Neural progenitor cell (in vitro differentiated cells): ENCODE results near the gene INSYN2A. TPM values are rescaled to one million over a fixed set of nuclear protein-coding genes. Genes with fewer than 3 reads are reported as not detected.

Experiments used
- DNase-seq: peaks from one replicate; pipeline ENCODE4 v3.0.0-alpha.2; 2016; ENCODE audit warnings: low spot score
- H2AFZ ChIP-seq: fragments of 200-600 bp; sonication (generic); replicated peaks from 2 replicates; pipeline ENCODE4 v1.6.1; 2016; ENCODE audit warnings: antibody characterized with exemption
- H3F3A ChIP-seq: fragments of 200-600 bp; sonication (generic); 2 replicates; pipeline ENCODE4 v1.6.1; 2016; ENCODE audit warnings: antibody characterized with exemption, low read depth
- H3K27ac ChIP-seq: fragments of 200-600 bp; sonication (generic); 2 replicates; pipeline ENCODE4 v1.5.1; 2016; ENCODE audit warnings: mild to moderate bottlenecking
- H3K27me3 ChIP-seq: fragments of 200-600 bp; sonication (generic); 2 replicates; pipeline ENCODE4 v1.6.1; 2016; ENCODE audit warnings: mild to moderate bottlenecking, moderate library complexity
- H3K36me3 ChIP-seq: fragments of 200-600 bp; sonication (generic); 2 replicates; pipeline ENCODE4 v1.5.1; 2016
- H3K4me1 ChIP-seq: fragments of 200-600 bp; sonication (generic); 2 replicates; pipeline ENCODE4 v1.6.1; 2016; ENCODE audit warnings: mixed run types
- H3K4me2 ChIP-seq: fragments of 200-600 bp; sonication (generic); 2 replicates; pipeline ENCODE4 v1.6.1; 2016
- H3K4me3 ChIP-seq: fragments of 200-600 bp; sonication (generic); 2 replicates; pipeline ENCODE4 v1.5.1; 2016
- H3K79me2 ChIP-seq: fragments of 200-600 bp; sonication (generic); 2 replicates; pipeline ENCODE4 v1.6.1; 2016; ENCODE audit warnings: low read depth
- H3K9ac ChIP-seq: fragments of 200-600 bp; sonication (generic); 2 replicates; pipeline ENCODE4 v1.6.1; 2016
- H3K9me3 ChIP-seq: fragments of 200-600 bp; sonication (generic); 2 replicates; pipeline ENCODE4 v1.5.1; 2016; ENCODE audit warnings: low read depth
- H4K20me1 ChIP-seq: fragments of 200-600 bp; sonication (generic); 2 replicates; pipeline ENCODE4 v1.6.1; 2016; ENCODE audit warnings: low read depth
- H3K27ac Mint-ChIP-seq: 3 replicates; pipeline ENCODE4 v1.8.0; 2021; ENCODE audit warnings: mixed read lengths
- H3K27me3 Mint-ChIP-seq: 2 replicates; pipeline ENCODE4 v1.8.0; 2022; ENCODE audit warnings: low read depth, mild to moderate bottlenecking, inconsistent platforms, moderate library complexity, mixed read lengths; ENCODE audit not compliant: insufficient read depth
- H3K36me3 Mint-ChIP-seq: 3 replicates; pipeline ENCODE4 v1.8.0; 2021; ENCODE audit warnings: mixed read lengths
- H3K4me1 Mint-ChIP-seq: 3 replicates; pipeline ENCODE4 v1.8.0; 2021; ENCODE audit warnings: mixed read lengths
- H3K4me3 Mint-ChIP-seq: 3 replicates; pipeline ENCODE4 v1.8.0; 2021; ENCODE audit warnings: mild to moderate bottlenecking, moderate library complexity, mixed read lengths
- H3K9me3 Mint-ChIP-seq: 3 replicates; pipeline ENCODE4 v1.8.0; 2020; ENCODE audit warnings: mixed read lengths
- EZH2 ChIP-seq: fragments of 200-600 bp; sonication (generic); IDR thresholded peaks from 2 replicates; pipeline ENCODE4 v1.6.1; 2017; ENCODE audit warnings: antibody characterized with exemption, mild to moderate bottlenecking, moderate library complexity
- EZH2phosphoT487 ChIP-seq: fragments of 200-600 bp; sonication (generic); IDR thresholded peaks from 2 replicates; pipeline ENCODE4 v1.6.1; 2017; ENCODE audit warnings: antibody characterized with exemption
- total RNA-seq: library from RNA; depleted of rRNA; stranded (reverse); fragments of >200 nt; gene quantifications from 2 replicates; pipeline ENCODE4 v1.2.3, GENCODE V29; 2015; ENCODE audit warnings: low replicate concordance
- TF ChIP-seq, protein P1 (sequence below): fragments of 200-600 bp; sonication (generic); IDR thresholded peaks from 2 replicates; pipeline ENCODE4 v1.5.1; 2017; ENCODE audit warnings: antibody characterized with exemption, mild to moderate bottlenecking

Gene INSYN2A
- total RNA-seq, 1 donor from 2014 or later = not detected

DNA sequence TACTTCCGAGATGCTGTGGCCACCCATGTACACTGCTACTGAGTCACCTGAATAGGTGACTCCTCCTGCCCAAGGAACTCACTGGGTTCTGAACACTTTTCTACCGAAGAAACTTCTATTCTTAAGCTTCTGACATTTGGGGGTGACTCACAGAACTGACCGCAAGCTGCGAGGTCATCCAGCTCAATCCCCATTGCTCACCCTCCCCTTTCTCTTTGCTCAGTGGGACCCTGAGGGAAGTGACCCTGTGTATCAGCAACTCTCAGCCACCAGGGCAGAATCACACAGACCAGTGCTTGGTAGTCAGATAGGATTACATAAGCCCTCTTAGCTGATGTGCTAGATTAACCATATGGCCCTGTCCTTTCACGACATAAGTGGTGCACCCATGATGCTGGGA lies 46.3 kb downstream of the INSYN2A start:
- DNase-seq = no peak
- TF ChIP-seq EZH2phosphoT487 = no peak
- TF ChIP-seq EZH2 = no peak
- TF ChIP-seq, protein P1, sequence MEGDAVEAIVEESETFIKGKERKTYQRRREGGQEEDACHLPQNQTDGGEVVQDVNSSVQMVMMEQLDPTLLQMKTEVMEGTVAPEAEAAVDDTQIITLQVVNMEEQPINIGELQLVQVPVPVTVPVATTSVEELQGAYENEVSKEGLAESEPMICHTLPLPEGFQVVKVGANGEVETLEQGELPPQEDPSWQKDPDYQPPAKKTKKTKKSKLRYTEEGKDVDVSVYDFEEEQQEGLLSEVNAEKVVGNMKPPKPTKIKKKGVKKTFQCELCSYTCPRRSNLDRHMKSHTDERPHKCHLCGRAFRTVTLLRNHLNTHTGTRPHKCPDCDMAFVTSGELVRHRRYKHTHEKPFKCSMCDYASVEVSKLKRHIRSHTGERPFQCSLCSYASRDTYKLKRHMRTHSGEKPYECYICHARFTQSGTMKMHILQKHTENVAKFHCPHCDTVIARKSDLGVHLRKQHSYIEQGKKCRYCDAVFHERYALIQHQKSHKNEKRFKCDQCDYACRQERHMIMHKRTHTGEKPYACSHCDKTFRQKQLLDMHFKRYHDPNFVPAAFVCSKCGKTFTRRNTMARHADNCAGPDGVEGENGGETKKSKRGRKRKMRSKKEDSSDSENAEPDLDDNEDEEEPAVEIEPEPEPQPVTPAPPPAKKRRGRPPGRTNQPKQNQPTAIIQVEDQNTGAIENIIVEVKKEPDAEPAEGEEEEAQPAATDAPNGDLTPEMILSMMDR = no peak
- H3K9ac ChIP-seq = no peak overlapping the region
- no peak overlapping the region for H3K27ac ChIP-seq
- H3K4me1 ChIP-seq = no peaks in the 10 kb centered on the region
- no peaks in the 10 kb centered on the region for H3K36me3 ChIP-seq
- H3K27me3 ChIP-seq = no peaks in the 10 kb centered on the region
- Mint-ChIP-seq H3K9me3 (peaks cover 8% of the 10 kb centered on the region), H3K36me3 (peaks cover 6% of the 10 kb centered on the region), H3K27me3 (peaks cover 2% of the 10 kb centered on the region), H3K27ac (peak overlapping the region; percentile 74), H3K4me3 (no peak overlapping the region), H3K4me1 (peaks cover 32% of the 10 kb centered on the region)
- peaks cover 9% of the 10 kb centered on the region for H4K20me1 ChIP-seq
- no peaks in the 10 kb centered on the region for H3F3A ChIP-seq
- no peak overlapping the region for H3K4me3 ChIP-seq
- no peak overlapping the region for H3K4me2 ChIP-seq
- H3K79me2 ChIP-seq = no peaks in the 10 kb centered on the region
- no peaks in the 10 kb centered on the region for H3K9me3 ChIP-seq
- no peak overlapping the region for H2AFZ ChIP-seq

GRCh38 chr10:127149501-127150081 lies 46.8 kb downstream of the INSYN2A start:
- Histone ChIP-seq H3K27ac (no peak overlapping the region), H3K4me2 (no peak overlapping the region), H3K4me1 (no peaks in the 10 kb centered on the region), H3K27me3 (no peaks in the 10 kb centered on the region), H4K20me1 (peaks cover 9% of the 10 kb centered on the region), H3K4me3 (no peak overlapping the region), H3K36me3 (no peaks in the 10 kb centered on the region), H3K9ac (no peak overlapping the region), H2AFZ (no peak overlapping the region), H3F3A (no peaks in the 10 kb centered on the region), H3K79me2 (no peaks in the 10 kb centered on the region), H3K9me3 (no peaks in the 10 kb centered on the region)
- H3K27ac Mint-ChIP-seq = peak overlapping the region; percentile 74
- H3K27me3 Mint-ChIP-seq = peaks cover 2% of the 10 kb centered on the region
- peaks cover 32% of the 10 kb centered on the region for H3K4me1 Mint-ChIP-seq
- no peak for DNase-seq
- TF ChIP-seq, protein P1 = no peak
- TF ChIP-seq EZH2phosphoT487 = no peak
- no peak for TF ChIP-seq EZH2
- peaks cover 6% of the 10 kb centered on the region for H3K36me3 Mint-ChIP-seq
- peaks cover 8% of the 10 kb centered on the region for H3K9me3 Mint-ChIP-seq
- H3K4me3 Mint-ChIP-seq = no peak overlapping the region

- TF ChIP-seq, protein P1 = no peak
- TF ChIP-seq EZH2phosphoT487 (no peak), EZH2 (no peak)
- no peaks in the 10 kb centered on the region for H3F3A ChIP-seq
- no peak overlapping the region for H3K4me2 ChIP-seq
- Mint-ChIP-seq H3K4me1 (peaks cover 37% of the 10 kb centered on the region), H3K27me3 (peaks cover 2% of the 10 kb centered on the region), H3K4me3 (no peak overlapping the region), H3K36me3 (peaks cover 6% of the 10 kb centered on the region), H3K27ac (no peak overlapping the region), H3K9me3 (peaks cover 8% of the 10 kb centered on the region)
- no peaks in the 10 kb centered on the region for H3K27me3 ChIP-seq
- no peak for DNase-seq
- no peaks in the 10 kb centered on the region for H3K36me3 ChIP-seq
- H3K4me3 ChIP-seq = no peak overlapping the region
- peaks cover 9% of the 10 kb centered on the region for H4K20me1 ChIP-seq
- no peaks in the 10 kb centered on the region for H3K9me3 ChIP-seq
- H2AFZ ChIP-seq = no peak overlapping the region
- no peaks in the 10 kb centered on the region for H3K4me1 ChIP-seq
- H3K9ac ChIP-seq = no peak overlapping the region
- no peak overlapping the region for H3K27ac ChIP-seq
- H3K79me2 ChIP-seq = no peaks in the 10 kb centered on the region
Observed at GRCh38 chr10:127148933-127149220, 47.5 kb downstream of the INSYN2A start.
